A549 (cell line): ENCODE measurements around the gene ASB1. TPM values are rescaled to one million over a fixed set of nuclear protein-coding genes. Genes with fewer than 3 reads are reported as not detected.

ENCODE experiments used
- ATAC-seq, 2 experiments: fragments of 200-7000 bp in 1 of 2; fragments of >200 bp in 1 of 2; cut with Nextera tagmentation in 1 of 2; cut with Tn5 transposase in 1 of 2; 3 replicates each; pipeline versions ENCODE4 v1.8.0 to v1.9.1; 2018 to 2020; ENCODE audit warnings: mild to moderate bottlenecking in 1 of 2, moderate library complexity in 1 of 2
- CTCF ChIA-PET: fragments of 300-600 bp; sonication (Branson Sonifier 250); formaldehyde crosslinking; extraction: SDS; loops from one replicate; lab custom pipeline; 2021; ENCODE audit warnings: antibody characterized with exemption, inconsistent platforms; lab: Yijun Ruan, JAX
- POLR2A ChIA-PET: fragments of 350-600 bp; formaldehyde crosslinking; extraction: SDS; loops from one replicate; lab custom pipeline; 2021; ENCODE audit warnings: antibody characterized with exemption, inconsistent platforms; lab: Yijun Ruan, JAX
- DNase-seq, 2 experiments: peaks; one replicate each; pipeline versions ENCODE4 v3.0.0 to v3.0.0-alpha.2; 2011 to 2016; ENCODE audit warnings: low read depth in 1 of 2, low spot score in 1 of 2
- FAIRE-seq: peaks from 2 replicates; lab custom pipeline; 2011; peaks lifted over from hg19 to GRCh38; lab: Jason Lieb, UNC
- H3K27ac ChIP-seq, 2 experiments: fragments of >200 bp; sonication (Bioruptor Twin); formaldehyde crosslinking; 3 replicates each; pipeline ENCODE4 v1.5.1; 2016 to 2017
- H3K4me1 ChIP-seq: fragments of >200 bp; sonication (Bioruptor Twin); formaldehyde crosslinking; 3 replicates; pipeline ENCODE4 v1.6.1; 2016
- H3K4me2 ChIP-seq: fragments of >200 bp; sonication (Bioruptor Twin); formaldehyde crosslinking; 3 replicates; pipeline ENCODE4 v1.6.1; 2016
- H3K4me3 ChIP-seq: fragments of >200 bp; sonication (Bioruptor Twin); formaldehyde crosslinking; 3 replicates; pipeline ENCODE4 v1.5.1; 2016
- H3K9me3 ChIP-seq: fragments of >200 bp; sonication (Bioruptor Twin); formaldehyde crosslinking; 3 replicates; pipeline ENCODE4 v1.6.1; 2016
- BHLHE40 ChIP-seq: IDR thresholded peaks from 2 replicates; pipeline ENCODE4 v1.6.1; 2012; ENCODE audit warnings: low read depth, low read length, inconsistent platforms
- CBX8 ChIP-seq: fragments of 200-600 bp; sonication (generic); IDR thresholded peaks from 2 replicates; pipeline ENCODE4 v1.6.1; 2016
- CHD2 ChIP-seq: fragments of 150-350 bp; IDR thresholded peaks from 2 replicates; pipeline ENCODE4 v1.6.1; 2014; ENCODE audit warnings: low read length; ENCODE audit not compliant: partially characterized antibody
- FOSL2 ChIP-seq, 2 experiments: fragments of 450-650 bp in 1 of 2; fragments of >200 bp in 1 of 2; sonication (Bioruptor Twin) in 1 of 2; formaldehyde crosslinking; IDR thresholded peaks; 2 replicates each; pipeline versions ENCODE4 v1.5.0 to v1.6.1; 2016 to 2020; ENCODE audit warnings: mild to moderate bottlenecking in 1 of 2, moderate library complexity in 1 of 2
- HEYL ChIP-seq: fragments of 250-450 bp; sonication (Bioruptor Pico); IDR thresholded peaks from 2 replicates; pipeline ENCODE4 v1.8.0; 2021; ENCODE audit warnings: mild to moderate bottlenecking, moderate library complexity
- JUNB ChIP-seq: fragments of >200 bp; sonication (Bioruptor Twin); formaldehyde crosslinking; IDR thresholded peaks from 2 replicates; pipeline ENCODE4 v1.6.1; 2016
- KDM5A ChIP-seq: fragments of 200-600 bp; sonication (generic); IDR thresholded peaks from 2 replicates; pipeline ENCODE4 v1.6.1; 2016; ENCODE audit warnings: antibody characterized with exemption, mild to moderate bottlenecking
- MAFK ChIP-seq: fragments of 450-650 bp; IDR thresholded peaks from 2 replicates; pipeline ENCODE4 v1.6.1; 2014; ENCODE audit not compliant: partially characterized antibody
- MYC ChIP-seq: IDR thresholded peaks from 2 replicates; pipeline ENCODE4 v1.6.1; 2012; ENCODE audit warnings: mild to moderate bottlenecking, inconsistent platforms, low read length, improper control_type of control experiment, borderline replicate concordance
- NFE2L2 ChIP-seq: fragments of 150-350 bp; conservative IDR thresholded peaks from 2 replicates; pipeline ENCODE4 v1.6.1; 2014; ENCODE audit warnings: low read length
- RARB ChIP-seq: fragments of 250-450 bp; sonication (Bioruptor Pico); IDR thresholded peaks from 2 replicates; pipeline ENCODE4 v1.8.0; 2021; ENCODE audit warnings: mild to moderate bottlenecking, moderate library complexity
- RFX5 ChIP-seq: fragments of 450-650 bp; IDR thresholded peaks from 2 replicates; pipeline ENCODE4 v1.7.1; 2014; ENCODE audit warnings: antibody characterized with exemption, mild to moderate bottlenecking, moderate library complexity
- SMC3 ChIP-seq: fragments of >200 bp; sonication (Bioruptor Twin); formaldehyde crosslinking; IDR thresholded peaks from 3 replicates; pipeline ENCODE4 v1.6.1; 2018; ENCODE audit warnings: inconsistent platforms
- TP53 ChIP-seq: fragments of 250-450 bp; sonication (Bioruptor Pico); IDR thresholded peaks from 2 replicates; pipeline ENCODE4 v1.5.0; 2021; ENCODE audit warnings: mild to moderate bottlenecking, moderate library complexity
- ZFP36 ChIP-seq: fragments of 450-650 bp; IDR thresholded peaks from 2 replicates; pipeline ENCODE4 v1.6.1; 2014; ENCODE audit warnings: borderline replicate concordance; ENCODE audit not compliant: partially characterized antibody
- ZNF302 ChIP-seq: fragments of 250-450 bp; sonication (Bioruptor Pico); IDR thresholded peaks from 2 replicates; pipeline ENCODE4 v1.9.0; 2021; ENCODE audit warnings: inconsistent platforms, mild to moderate bottlenecking, moderate library complexity
- WGBS: methylation state at CpG from one replicate; pipeline ENCODE4 v1.1.6; 2017; ENCODE audit errors: missing lambda C conversion rate; 5-methylcytosine and 5-hydroxymethylcytosine counted together
- polyA plus RNA-seq, 4 experiments: library from polyadenylated mRNA; depleted of rRNA in 3 of 4; stranded (reverse); fragments of >200 nt; fragmentation: RNase III in 1 of 4; extraction: RNeasy Plus Mini Kit Qiagen cat#74134 plus additional on column Dnase treatment in 1 of 4; gene quantifications; 2 replicates in 3 of 4; 3 replicates in 1 of 4; pipeline ENCODE4 v1.2.3, GENCODE V29; 2011 to 2017
- TF ChIP-seq, protein P1 (sequence below): fragments of >200 bp; sonication (Bioruptor Twin); formaldehyde crosslinking; IDR thresholded peaks from 3 replicates; pipeline ENCODE4 v1.6.1; 2016
- TF ChIP-seq, protein P2 (sequence below): IDR thresholded peaks from 2 replicates; pipeline ENCODE4 v1.6.1; 2012
- TF ChIP-seq, protein P3 (sequence below): fragments of 200-600 bp; sonication (generic); IDR thresholded peaks from 2 replicates; pipeline ENCODE4 v1.6.1; 2016; ENCODE audit warnings: antibody characterized with exemption, mild to moderate bottlenecking, moderate library complexity

Gene ASB1
- polyA plus RNA-seq, 2 of the 4 experiments (the other 2 are of a cell fraction) = 24.6 to 42.7 TPM

DNA sequence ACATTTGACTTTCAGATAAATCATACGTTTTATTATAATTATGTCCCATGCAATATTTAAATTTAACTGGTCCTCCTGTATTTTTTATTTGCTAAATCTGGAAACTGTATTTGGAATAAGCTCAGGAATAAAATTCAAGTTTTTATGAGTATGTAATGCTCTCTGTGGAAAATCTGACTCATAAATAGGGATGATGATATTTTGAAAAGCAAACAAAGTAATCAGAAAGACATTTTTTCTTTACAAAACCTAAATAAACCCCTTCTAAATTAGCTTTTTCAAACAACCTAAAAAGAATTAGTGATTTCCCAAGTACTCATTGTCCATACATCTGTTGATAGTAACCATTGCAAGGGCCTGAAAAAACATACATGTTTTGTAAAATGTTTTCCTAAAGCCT is 41.1 kb downstream of the ASB1 start:
- Histone ChIP-seq H3K27ac (no peak overlapping the region), H3K4me1 (peaks cover 8% of the 10 kb centered on the region; the same call in 2 of the 3 replicates), H3K9me3 (peaks cover 17% of the 10 kb centered on the region; the same call in 2 of the 3 replicates), H3K4me2 (peak overlapping the region; percentile 18; the same call in 2 of the 3 replicates), H3K4me3 (no peak overlapping the region)
- DNase-seq (no peak), ATAC-seq (no peak), FAIRE-seq (no peak)
- 47% methylated on average over 1 of the region's 1 CpG for WGBS
- CTCF ChIA-PET = interaction anchor here (1.9 kb wide), 1 partner anchor 317 kb away, joined by 4 read pairs; no protein-coding TSS in a partner anchor
- no peak for TF ChIP-seq BHLHE40
- TF ChIP-seq FOSL2 (IDR thresholded peaks at IDR 0.05) = no peak
- TF ChIP-seq FOSL2 (CRISPR knock-in tag; IDR thresholded peaks at IDR 0.05) = 0 out of 2 replicates have a peak, but pooled peaks have one; percentile 4
- POLR2A ChIA-PET = no interaction called here

DNA sequence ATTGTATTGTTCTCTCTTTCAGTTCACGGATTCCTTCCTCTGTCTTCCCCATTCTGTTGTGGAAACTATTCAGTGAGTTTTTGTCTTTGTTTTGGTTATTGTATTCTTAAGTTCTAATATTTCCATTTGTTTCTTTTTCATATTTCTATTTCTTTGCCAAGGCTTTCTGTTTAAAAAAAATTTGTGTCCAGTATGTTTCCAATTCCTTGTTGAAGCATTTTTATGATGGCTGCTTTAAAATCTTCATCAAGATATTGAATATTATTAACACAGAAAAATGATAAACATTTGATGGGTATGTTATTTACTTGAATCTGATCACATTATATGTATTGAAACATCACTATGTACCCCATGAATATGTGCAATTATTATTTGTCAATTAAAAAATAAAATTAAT is 42.4 kb downstream of the ASB1 start:
- H3K9me3 ChIP-seq = peaks cover 24% of the 10 kb centered on the region; the same call in 2 of the 3 replicates
- FAIRE-seq = no peak
- H3K4me2 ChIP-seq = no peak overlapping the region
- H3K4me1 ChIP-seq = peaks cover 8% of the 10 kb centered on the region; the same call in 2 of the 3 replicates
- no peak overlapping the region for H3K4me3 ChIP-seq
- no peak for TF ChIP-seq SMC3
- TF ChIP-seq, protein P1, sequence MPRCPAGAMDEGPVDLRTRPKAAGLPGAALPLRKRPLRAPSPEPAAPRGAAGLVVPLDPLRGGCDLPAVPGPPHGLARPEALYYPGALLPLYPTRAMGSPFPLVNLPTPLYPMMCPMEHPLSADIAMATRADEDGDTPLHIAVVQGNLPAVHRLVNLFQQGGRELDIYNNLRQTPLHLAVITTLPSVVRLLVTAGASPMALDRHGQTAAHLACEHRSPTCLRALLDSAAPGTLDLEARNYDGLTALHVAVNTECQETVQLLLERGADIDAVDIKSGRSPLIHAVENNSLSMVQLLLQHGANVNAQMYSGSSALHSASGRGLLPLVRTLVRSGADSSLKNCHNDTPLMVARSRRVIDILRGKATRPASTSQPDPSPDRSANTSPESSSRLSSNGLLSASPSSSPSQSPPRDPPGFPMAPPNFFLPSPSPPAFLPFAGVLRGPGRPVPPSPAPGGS = no peak
- ChIA-PET CTCF (interaction anchor here (0.6 kb wide), 1 partner anchor 16 kb away, joined by 3 read pairs; no protein-coding TSS in a partner anchor), POLR2A (no interaction called here)
- 44% methylated on average over 1 of the region's 1 CpG for WGBS
- ATAC-seq = no peak
- H3K27ac ChIP-seq = no peak overlapping the region
- no peak for DNase-seq

DNA sequence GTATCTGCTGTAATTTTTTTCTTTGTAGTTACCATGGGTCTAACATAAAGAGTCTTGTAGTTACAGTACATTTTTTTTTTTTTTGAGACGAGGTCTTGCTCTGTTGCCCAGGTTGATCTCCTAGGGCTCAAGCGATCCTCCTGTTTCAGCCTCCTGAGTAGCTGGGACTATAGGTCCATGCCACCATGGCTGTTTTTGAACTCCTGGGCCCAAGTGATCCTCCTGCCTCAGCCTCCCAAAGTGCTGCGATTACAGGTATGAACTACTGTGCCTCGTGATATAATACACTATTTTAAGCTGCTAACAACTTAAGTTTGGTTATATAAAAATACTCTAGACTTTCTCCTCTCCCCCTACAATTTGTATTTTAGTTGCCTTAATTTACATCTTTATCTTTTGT is 46.3 kb downstream of the ASB1 start:
- ChIA-PET POLR2A (no interaction called here), CTCF (no interaction called here)
- H3K4me2 ChIP-seq = no peak overlapping the region
- no peak overlapping the region for H3K27ac ChIP-seq
- no peak overlapping the region for H3K4me3 ChIP-seq
- TF ChIP-seq HEYL (CRISPR knock-in tag) = no peak
- TF ChIP-seq JUNB = no peak
- H3K4me1 ChIP-seq = peaks cover 2% of the 10 kb centered on the region; the same call in 2 of the 3 replicates
- 63% methylated on average over 4 of the region's 4 CpGs for WGBS
- ATAC-seq (no peak), FAIRE-seq (no peak), DNase-seq (no peak)
- H3K9me3 ChIP-seq = peaks cover 29% of the 10 kb centered on the region; the same call in 2 of the 3 replicates

DNA sequence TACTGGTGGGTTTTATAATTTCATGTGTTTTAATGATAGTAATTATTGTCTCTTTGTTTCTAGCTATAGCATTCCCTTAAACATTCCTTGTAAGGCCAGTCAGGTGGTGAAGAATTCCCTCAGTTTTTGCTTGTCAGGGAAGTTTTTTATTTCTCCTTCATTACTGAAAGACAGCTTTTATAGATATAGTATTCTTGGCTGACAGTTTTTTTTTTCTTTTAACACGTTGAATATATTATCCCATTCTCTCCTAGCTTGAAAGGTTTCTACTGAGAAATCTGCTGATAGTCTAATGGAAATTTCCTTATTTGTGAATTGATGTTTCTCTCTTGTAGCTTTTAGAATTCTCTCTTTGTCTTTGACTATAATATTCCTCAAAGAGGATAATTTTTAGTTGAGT is 46.8 kb downstream of the ASB1 start:
- Histone ChIP-seq H3K9me3 (peaks cover 34% of the 10 kb centered on the region; the same call in 2 of the 3 replicates), H3K4me3 (no peak overlapping the region), H3K27ac (no peak overlapping the region), H3K4me1 (no peaks in the 10 kb centered on the region), H3K4me2 (no peak overlapping the region)
- ChIA-PET CTCF (no interaction called here), POLR2A (no interaction called here)
- FAIRE-seq (no peak), DNase-seq (no peak), ATAC-seq (no peak)
- TF ChIP-seq RARB (no peak), ZNF302 (CRISPR knock-in tag) (no peak), JUNB (no peak), TP53 (CRISPR knock-in tag) (no peak)
- TF ChIP-seq, protein P2, sequence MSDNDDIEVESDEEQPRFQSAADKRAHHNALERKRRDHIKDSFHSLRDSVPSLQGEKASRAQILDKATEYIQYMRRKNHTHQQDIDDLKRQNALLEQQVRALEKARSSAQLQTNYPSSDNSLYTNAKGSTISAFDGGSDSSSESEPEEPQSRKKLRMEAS = no peak
- 0% methylated on average over 1 of the region's 1 CpG for WGBS

DNA sequence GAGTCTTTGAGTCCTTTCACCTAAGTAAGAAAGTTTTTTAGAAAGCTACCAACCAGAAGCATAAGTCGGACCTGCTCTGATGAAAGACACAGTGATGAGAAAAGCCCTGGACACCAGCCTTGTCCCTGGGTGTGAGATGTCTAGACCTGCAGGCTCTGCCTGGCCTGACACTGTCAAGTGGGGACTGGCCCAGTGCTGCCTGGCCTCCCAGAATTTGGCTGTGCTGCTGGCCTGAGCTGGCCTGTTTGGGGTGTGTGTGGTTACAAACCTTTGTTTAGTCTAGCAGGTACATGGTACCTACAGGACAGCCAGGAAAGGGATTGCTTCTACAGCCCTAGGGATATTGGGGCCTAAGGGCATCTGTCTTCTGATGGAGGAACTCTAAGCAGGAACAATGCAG is 48.3 kb downstream of the ASB1 start:
- DNase-seq (no peak), FAIRE-seq (no peak), ATAC-seq (no peak)
- ChIA-PET CTCF (interaction anchor here (1.6 kb wide), 1 partner anchor 310 kb away, joined by 6 read pairs; no protein-coding TSS in a partner anchor), POLR2A (no interaction called here)
- TF ChIP-seq MYC = no peak
- 69% methylated on average over 1 of the region's 1 CpG for WGBS
- H3K4me2 ChIP-seq = no peak overlapping the region
- no peak overlapping the region for H3K4me3 ChIP-seq
- H3K4me1 ChIP-seq = no peaks in the 10 kb centered on the region
- H3K27ac ChIP-seq = no peak overlapping the region
- peaks cover 38% of the 10 kb centered on the region for H3K9me3 ChIP-seq

DNA sequence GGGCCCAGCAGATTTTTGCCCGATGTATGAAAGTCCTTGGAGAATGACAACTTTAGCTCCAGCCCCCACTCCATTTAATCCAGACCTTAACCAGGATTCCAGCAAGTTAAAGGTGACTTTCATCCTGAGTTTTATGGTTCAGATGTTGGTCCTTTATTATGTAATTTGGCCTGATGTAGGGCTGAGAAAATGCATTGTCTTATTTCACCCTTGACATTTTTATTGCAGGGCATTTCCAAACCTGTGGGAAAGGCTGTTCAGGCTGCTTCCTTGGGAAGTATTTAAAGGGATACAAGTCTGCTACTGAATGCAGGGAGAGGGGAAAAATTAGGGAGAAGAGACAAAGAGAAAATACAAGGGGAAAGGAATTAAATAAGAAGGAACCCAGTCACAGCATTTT is 48.8 kb downstream of the ASB1 start:
- DNase-seq (no peak), FAIRE-seq (no peak), ATAC-seq (no peak)
- Histone ChIP-seq H3K9me3 (peaks cover 41% of the 10 kb centered on the region), H3K4me1 (no peaks in the 10 kb centered on the region), H3K27ac (no peak overlapping the region), H3K4me2 (no peak overlapping the region), H3K4me3 (no peak overlapping the region)
- WGBS = 15% methylated on average over 1 of the region's 1 CpG
- TF ChIP-seq CBX8 (no peak), ZFP36 (no peak), ZNF302 (CRISPR knock-in tag) (no peak), NFE2L2 (no peak), FOSL2 (IDR thresholded peaks at IDR 0.05) (no peak), FOSL2 (CRISPR knock-in tag; IDR thresholded peaks at IDR 0.05) (no peak), JUNB (no peak), MAFK (no peak), KDM5A (no peak), RFX5 (no peak), CHD2 (no peak)
- TF ChIP-seq, protein P3, sequence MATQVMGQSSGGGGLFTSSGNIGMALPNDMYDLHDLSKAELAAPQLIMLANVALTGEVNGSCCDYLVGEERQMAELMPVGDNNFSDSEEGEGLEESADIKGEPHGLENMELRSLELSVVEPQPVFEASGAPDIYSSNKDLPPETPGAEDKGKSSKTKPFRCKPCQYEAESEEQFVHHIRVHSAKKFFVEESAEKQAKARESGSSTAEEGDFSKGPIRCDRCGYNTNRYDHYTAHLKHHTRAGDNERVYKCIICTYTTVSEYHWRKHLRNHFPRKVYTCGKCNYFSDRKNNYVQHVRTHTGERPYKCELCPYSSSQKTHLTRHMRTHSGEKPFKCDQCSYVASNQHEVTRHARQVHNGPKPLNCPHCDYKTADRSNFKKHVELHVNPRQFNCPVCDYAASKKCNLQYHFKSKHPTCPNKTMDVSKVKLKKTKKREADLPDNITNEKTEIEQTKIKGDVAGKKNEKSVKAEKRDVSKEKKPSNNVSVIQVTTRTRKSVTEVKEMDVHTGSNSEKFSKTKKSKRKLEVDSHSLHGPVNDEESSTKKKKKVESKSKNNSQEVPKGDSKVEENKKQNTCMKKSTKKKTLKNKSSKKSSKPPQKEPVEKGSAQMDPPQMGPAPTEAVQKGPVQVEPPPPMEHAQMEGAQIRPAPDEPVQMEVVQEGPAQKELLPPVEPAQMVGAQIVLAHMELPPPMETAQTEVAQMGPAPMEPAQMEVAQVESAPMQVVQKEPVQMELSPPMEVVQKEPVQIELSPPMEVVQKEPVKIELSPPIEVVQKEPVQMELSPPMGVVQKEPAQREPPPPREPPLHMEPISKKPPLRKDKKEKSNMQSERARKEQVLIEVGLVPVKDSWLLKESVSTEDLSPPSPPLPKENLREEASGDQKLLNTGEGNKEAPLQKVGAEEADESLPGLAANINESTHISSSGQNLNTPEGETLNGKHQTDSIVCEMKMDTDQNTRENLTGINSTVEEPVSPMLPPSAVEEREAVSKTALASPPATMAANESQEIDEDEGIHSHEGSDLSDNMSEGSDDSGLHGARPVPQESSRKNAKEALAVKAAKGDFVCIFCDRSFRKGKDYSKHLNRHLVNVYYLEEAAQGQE = no peak
- CTCF ChIA-PET = interaction anchor here (1.6 kb wide), 1 partner anchor 310 kb away, joined by 6 read pairs; no protein-coding TSS in a partner anchor
- POLR2A ChIA-PET = no interaction called here
